NCI-H128 (cell line): ENCODE measurements around the gene DPP10.
"Not testable (repeated sequence)": the region's sequence is repeated elsewhere in the genome, so short reads cannot be mapped to it uniquely, and the experiment has no call there.

Experiments
- DNase-seq: peaks from one replicate; lab custom pipeline; 2025; ENCODE audit not compliant: unreplicated experiment; lab: John Stamatoyannopoulos, UW

Gene DPP10

GRCh38 chr2:114442510-114442909 is at the start of gene DPP10:
Gene DPP10, plus strand, starts transcription at chr2:114442641.
- DNase-seq = no peak

- DNase-seq = no peak
These were observed 41.6 kb upstream of the DPP10 start for GRCh38 chr2:114400890-114401289.

DNA sequence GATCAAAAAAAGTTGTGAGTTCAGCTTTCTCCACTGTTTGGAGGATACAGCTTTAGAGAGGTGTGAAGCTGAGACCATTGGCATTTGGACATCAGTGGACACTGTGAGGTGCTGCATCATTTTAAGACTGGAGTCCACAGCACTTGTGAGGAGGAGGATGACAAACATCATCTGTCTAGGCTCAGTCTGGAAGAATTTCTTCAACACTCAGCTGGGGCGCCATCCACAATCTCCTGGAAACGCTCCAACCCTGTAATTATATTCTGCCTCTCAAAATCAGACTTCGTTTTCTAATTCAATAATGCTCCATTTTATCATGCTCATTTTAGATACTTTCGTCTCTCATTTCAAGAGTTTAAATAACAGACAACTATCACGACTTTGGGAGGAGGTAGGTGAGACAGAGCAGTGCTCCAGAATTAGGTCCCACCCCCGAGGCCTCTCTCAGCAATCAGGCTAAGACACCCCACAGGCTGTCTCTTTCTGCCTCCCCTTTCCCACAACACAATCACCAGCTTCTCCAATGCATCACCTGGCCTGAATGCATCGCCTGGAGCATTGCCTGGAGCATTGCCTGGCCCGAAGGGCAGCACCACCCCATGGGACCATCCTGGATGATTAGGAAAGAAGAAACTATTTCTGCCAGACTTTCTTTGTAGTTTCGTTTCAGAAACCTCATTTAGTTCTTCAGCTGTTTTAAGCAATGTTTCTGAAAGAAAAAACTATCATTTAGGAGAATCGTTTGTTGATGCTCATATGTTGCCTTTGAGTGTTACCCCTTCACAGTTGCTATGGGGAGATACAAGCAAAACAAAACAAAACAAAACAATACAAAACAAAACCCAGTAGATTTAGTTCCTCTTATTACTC is 37.0 kb upstream of the DPP10 start:
- no peak for DNase-seq

DNA sequence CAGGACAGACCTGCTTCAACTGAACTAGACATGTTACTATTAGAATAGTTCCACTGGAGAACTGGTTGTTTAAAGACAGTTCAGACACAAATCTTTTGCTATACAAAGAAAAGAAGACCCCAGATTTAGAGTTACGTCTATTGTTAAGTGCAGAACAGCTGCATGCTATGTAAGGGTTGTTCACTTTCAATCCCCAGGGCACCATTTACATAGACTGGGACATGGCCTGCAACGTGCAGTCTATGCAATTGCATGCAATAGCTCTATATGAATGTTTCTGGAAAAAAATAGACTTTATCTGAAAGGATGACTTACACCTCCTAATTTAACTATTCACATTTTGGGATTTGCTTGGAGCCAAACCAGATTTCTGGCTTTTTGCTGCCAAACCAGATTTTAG is 36.1 kb upstream of the DPP10 start:
- no peak for DNase-seq

DNA sequence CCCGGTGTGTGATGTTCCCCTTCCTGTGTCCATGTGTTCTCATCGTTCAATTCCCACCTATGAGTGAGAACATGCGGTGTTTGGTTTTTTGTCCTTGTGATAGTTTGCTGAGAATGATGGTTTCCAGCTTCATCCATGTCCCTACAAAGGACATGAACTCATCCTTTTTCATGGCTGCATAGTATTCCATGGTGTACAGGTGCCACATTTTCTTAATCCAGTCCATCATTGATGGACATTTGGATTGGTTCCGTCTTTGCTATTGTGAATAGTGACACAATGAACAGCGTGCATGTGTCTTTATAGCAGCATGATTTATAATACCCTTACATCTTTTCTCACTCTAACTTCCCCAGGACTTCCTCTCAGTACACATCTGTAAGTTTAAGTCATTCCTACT is 35.1 kb upstream of the DPP10 start:
- DNase-seq = not testable (repeated sequence)

GRCh38 chr2:114421781-114422180 is 20.7 kb upstream of the DPP10 start:
- DNase-seq = no peak

GRCh38 chr2:114424699-114425098 is 17.7 kb upstream of the DPP10 start:
- no peak for DNase-seq

DNA sequence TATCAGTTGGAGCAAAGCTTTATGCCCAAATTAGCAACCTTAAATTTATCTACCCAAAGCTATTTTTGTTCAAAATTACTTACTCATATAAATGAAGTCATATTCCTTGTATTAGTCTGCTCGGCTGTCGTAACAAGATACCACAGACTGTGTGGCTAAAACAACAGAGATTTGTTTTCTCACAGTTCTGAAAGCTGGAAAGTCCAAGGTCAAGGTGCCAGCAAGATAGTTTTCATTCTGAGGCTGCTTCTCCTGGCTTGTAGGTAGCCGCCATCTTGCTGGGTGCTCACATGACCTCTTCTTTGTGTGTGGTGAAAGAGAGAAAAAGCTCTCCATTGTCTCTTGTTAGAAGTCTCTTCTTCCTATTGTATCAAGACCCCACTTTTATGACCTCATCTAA is 15.7 kb upstream of the DPP10 start:
- no peak for DNase-seq

DNA sequence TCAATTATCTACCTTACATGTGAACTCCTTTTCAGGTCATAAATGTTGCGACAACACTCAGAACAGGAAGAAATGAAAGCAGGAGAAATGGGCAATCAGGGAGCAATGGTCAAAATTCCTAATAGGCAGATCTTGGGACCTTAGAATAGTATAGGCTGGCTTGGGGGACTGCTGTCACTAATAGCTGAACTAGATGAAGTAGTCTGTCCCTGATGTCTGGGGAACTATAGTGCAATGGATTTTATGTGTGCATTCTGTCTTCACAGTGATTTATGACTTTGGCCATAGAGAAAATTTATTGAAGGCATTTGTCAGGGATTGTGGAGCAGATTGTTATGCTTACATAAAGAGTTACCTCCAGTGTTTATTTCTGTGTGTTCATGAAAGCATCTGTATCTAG is 6.1 kb upstream of the DPP10 start:
- no peak for DNase-seq

DNA sequence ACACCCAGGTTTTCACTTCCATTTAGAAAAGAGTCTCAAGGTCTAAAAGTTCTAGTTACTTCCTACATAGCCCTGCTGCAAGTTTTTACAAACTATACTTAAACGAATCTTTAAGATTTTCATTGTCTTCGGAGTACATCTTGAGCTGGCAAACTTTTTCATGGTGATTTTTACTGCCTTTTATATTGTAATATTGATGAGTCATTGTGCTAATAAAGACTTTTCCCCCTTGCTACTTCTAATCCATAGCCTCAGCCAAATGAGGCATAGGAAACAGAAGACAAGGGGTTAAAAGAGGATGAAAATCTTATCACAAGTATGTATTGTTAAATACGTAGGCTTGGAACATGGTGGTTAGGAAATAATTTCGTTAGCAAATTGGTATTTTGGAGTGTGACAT is 4.1 kb downstream of the DPP10 start:
- DNase-seq = no peak

DNA sequence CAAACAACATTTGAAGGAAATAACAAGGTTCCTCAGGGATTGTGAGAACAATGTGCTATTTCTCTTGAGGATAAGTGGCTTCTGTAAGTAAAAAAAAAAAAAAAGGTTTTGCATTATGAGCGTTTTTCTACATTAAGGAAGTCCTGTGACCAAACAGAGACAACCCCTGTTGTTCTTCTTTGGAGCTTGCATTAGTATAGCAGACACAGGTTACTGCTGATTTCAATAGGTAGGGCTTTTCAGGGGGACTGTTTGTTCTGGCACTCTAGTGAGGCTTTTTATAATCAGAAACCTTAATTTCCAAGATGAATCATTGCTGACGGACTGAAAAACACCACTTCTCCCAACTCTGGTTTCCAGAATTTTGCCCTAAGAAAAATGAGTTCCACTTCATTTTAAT is 8.2 kb downstream of the DPP10 start:
- no peak for DNase-seq

- DNase-seq = no peak
These were observed 14.1 kb downstream of the DPP10 start for GRCh38 chr2:114456566-114456965.

DNA sequence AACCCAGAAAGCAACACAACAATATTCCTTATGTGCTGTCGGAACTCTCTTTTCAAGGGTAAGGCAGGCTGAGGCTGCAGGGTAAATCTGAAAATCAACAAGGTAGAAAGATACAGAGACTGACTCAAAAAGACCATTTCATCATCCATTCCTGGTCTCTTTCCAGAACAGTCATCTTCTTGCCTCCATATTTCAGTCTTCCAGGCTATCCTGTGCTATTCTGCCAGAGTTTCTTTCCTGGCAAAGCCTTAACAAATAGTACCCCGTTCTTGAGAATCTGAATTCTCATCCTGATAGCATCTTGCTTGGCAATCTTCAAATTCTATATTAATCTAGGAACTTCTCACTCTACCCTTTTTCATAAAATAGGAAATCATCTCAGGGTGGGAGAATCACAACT is 15.5 kb downstream of the DPP10 start:
- DNase-seq = no peak

DNA sequence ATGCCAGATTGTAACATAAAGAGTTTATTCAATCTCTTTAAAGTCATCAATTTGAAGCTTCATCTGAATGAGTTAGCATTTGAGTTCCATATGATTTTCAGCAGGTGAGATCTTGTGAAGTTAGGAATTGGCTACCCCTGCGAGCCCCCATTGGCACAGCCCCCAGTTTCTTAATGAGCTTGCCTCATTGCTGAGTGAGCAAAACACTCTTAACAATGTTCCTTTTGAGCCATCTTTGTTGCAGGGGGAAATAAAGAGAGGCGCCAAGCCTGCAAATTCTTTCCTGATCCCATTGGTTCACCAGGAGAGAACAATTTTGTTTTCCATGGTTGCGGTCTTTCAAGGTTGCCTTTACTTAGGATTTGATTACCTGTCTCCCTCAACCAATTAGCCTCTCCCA is 18.7 kb downstream of the DPP10 start:
- DNase-seq = no peak

DNA sequence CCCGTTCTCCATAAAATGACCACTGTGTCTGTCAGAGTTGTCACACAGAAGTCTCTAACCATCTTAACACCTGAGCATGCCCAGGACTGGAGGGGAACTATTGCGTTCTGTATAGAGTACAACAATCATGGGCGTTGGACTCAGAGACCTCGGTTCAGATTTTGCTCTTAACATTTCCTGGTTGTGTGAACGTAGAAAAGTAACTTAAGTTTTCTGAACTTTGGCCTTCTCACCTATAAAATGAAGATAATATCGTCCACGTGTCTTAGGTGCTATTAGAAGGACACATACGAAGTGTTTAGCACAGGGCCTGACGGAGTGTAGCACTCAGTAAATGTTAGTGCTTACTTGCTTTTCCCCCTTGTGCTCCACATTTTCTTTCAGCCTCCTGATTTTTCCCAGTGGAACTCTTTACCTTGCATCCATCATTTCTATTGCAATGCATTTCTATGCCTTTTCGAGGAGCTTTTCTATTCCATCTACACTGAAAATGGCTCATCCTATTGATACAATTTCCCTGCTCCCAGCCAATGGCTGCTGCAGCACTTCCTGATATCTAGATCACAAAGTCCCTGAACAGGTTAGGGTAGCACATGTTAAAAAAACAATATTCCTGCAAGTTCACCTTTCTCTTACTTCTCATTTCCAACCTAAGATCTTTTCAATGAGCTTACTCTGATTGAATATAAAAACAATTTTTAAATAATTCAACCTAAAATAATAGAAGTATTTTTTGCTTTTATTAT is 22.7 kb downstream of the DPP10 start:
- no peak for DNase-seq

- DNase-seq = no peak
These were observed 25.9 kb downstream of the DPP10 start for GRCh38 chr2:114468343-114468742.

DNA sequence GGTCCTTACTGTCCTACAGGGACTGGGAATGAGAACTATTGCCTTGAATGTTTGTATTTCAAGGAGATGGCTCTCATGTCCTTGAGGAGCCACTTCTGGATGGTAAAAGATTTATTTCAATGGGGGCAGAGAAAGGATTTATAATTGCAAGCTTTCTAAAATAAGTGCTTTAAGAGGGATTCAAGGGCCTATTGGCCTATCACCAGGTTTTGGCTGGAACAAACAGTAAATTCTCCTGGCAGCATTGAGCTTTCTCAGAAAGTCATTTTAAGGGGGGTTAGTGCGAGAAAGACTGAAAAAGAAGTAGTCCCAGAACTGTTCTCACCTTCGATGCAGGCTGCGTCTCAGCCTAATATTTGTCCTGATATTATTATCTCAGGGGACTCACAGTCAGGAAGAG is 29.8 kb downstream of the DPP10 start:
- DNase-seq = no peak

DNA sequence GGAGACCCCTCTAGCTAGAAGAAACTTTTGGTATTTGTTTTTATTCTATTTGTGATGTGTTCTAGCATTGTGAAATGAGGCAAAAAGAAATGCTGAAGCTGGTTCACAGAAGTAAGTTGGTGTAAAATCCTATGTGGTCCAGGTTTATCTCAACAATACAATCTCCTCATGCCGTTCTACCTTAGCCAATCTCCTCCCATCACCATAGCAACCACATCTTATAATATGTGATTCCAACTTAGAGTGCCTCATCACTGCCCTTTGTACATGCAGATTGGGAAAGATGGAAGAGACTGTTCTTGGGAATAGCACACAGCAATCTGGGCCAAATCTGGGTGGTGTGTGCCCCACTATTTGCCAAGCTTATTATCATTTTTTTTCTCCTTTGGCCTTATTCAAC is 30.3 kb downstream of the DPP10 start:
- DNase-seq = no peak

DNA sequence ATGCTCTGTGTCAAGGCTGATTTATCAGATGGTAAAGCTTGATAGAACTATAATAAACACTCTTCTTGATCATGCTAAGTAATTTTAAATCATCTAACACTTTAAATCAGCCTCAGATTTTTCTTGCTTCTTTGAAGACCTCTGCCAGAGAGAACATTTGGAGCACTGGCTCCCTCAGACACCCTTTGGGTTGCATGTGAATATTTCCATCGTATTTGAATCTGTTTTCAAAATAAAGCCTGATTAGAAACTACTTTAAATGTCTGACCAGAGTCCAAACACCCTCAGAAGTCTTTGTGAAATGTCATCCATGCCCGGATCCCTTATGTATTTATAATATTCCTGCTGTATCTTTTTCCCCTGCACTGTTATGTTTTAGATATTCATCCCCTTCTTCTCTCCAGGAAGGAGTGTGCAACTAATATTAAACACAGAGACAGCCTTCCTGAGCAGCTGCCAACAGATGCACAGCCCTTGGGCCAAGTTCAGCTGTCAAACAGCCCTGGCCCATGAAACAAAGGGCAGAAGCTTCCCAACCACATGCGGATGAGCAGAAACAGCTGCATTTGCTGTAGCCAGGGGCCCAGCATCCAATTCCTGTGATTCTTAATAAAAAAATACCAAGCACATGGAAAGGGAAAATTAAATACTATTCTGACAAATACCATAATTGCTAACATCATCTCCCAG is 46.5 kb downstream of the DPP10 start:
- no peak for DNase-seq

GRCh38 chr2:114495046-114495445 is 52.6 kb downstream of the DPP10 start:
- DNase-seq = no peak

- no peak for DNase-seq
These were observed 54.5 kb downstream of the DPP10 start for GRCh38 chr2:114496959-114497358.

- no peak for DNase-seq
These were observed 56.7 kb downstream of the DPP10 start for GRCh38 chr2:114499101-114499500.
